ENCODE results near the gene PLCG2.

The PLCG2 gene

GRCh38 chr16:81832801-81833547, 53.9 kb downstream of the PLCG2 start:
- Histone ChIP-seq H3K4me1 (ENCODE audit: control insufficient read depth, insufficient read depth, low read length) (no peaks in the 10 kb centered on the region), H3K27me3 (ENCODE audit: control insufficient read depth, insufficient read depth, low read length) (no peaks in the 10 kb centered on the region), H3K4me3 (ENCODE audit: low read length) (no peak overlapping the region), H3K27ac (ENCODE audit: low read depth, low read length) (no peak overlapping the region), H3K9ac (ENCODE audit: low read length) (no peak overlapping the region), H3K36me3 (ENCODE audit: control insufficient read depth, insufficient read depth, low read length) (no peaks in the 10 kb centered on the region)

GRCh38 chr16:81833751-81834150, 54.7 kb downstream of the PLCG2 start:
- H3K4me3 ChIP-seq (ENCODE audit: low read length), result no peak overlapping the region
- H3K27ac ChIP-seq (ENCODE audit: low read depth, low read length), result no peak overlapping the region
- H3K9ac ChIP-seq (ENCODE audit: low read length), result no peak overlapping the region
- H3K27me3 ChIP-seq (ENCODE audit: control insufficient read depth, insufficient read depth, low read length), result no peaks in the 10 kb centered on the region
- no peaks in the 10 kb centered on the region for H3K4me1 ChIP-seq (ENCODE audit: control insufficient read depth, insufficient read depth, low read length)
- H3K36me3 ChIP-seq (ENCODE audit: control insufficient read depth, insufficient read depth, low read length), result no peaks in the 10 kb centered on the region

- Histone ChIP-seq H3K27ac (ENCODE audit: low read depth, low read length) (no peak overlapping the region), H3K36me3 (ENCODE audit: control insufficient read depth, insufficient read depth, low read length) (no peaks in the 10 kb centered on the region), H3K27me3 (ENCODE audit: control insufficient read depth, insufficient read depth, low read length) (no peaks in the 10 kb centered on the region), H3K9ac (ENCODE audit: low read length) (no peak overlapping the region), H3K4me1 (ENCODE audit: control insufficient read depth, insufficient read depth, low read length) (no peaks in the 10 kb centered on the region), H3K4me3 (ENCODE audit: low read length) (no peak overlapping the region)
Measured at GRCh38 chr16:81834868-81835267, 55.8 kb downstream of the PLCG2 start.

- Histone ChIP-seq H3K27ac (ENCODE audit: low read depth, low read length) (no peak overlapping the region), H3K4me1 (ENCODE audit: control insufficient read depth, insufficient read depth, low read length) (no peaks in the 10 kb centered on the region), H3K27me3 (ENCODE audit: control insufficient read depth, insufficient read depth, low read length) (no peaks in the 10 kb centered on the region), H3K4me3 (ENCODE audit: low read length) (no peak overlapping the region), H3K36me3 (ENCODE audit: control insufficient read depth, insufficient read depth, low read length) (no peaks in the 10 kb centered on the region), H3K9ac (ENCODE audit: low read length) (no peak overlapping the region)
Measured at GRCh38 chr16:81836279-81837054, 57.4 kb downstream of the PLCG2 start.

GRCh38 chr16:81837312-81837751, 58.2 kb downstream of the PLCG2 start:
- no peaks in the 10 kb centered on the region for H3K27me3 ChIP-seq (ENCODE audit: control insufficient read depth, insufficient read depth, low read length)
- no peak overlapping the region for H3K9ac ChIP-seq (ENCODE audit: low read length)
- no peak overlapping the region for H3K4me3 ChIP-seq (ENCODE audit: low read length)
- no peaks in the 10 kb centered on the region for H3K36me3 ChIP-seq (ENCODE audit: control insufficient read depth, insufficient read depth, low read length)
- H3K4me1 ChIP-seq (ENCODE audit: control insufficient read depth, insufficient read depth, low read length), result no peaks in the 10 kb centered on the region
- H3K27ac ChIP-seq (ENCODE audit: low read depth, low read length), result no peak overlapping the region

- Histone ChIP-seq H3K27ac (ENCODE audit: low read depth, low read length) (no peak overlapping the region), H3K9ac (ENCODE audit: low read length) (no peak overlapping the region), H3K36me3 (ENCODE audit: control insufficient read depth, insufficient read depth, low read length) (no peaks in the 10 kb centered on the region), H3K4me3 (ENCODE audit: low read length) (no peak overlapping the region), H3K4me1 (ENCODE audit: control insufficient read depth, insufficient read depth, low read length) (no peaks in the 10 kb centered on the region), H3K27me3 (ENCODE audit: control insufficient read depth, insufficient read depth, low read length) (no peaks in the 10 kb centered on the region)
Measured at GRCh38 chr16:81838794-81839193, 59.7 kb downstream of the PLCG2 start.

- H3K9ac ChIP-seq (ENCODE audit: low read length), result no peak overlapping the region
Measured at GRCh38 chr16:81841722-81842121, 62.6 kb downstream of the PLCG2 start.

GRCh38 chr16:81842564-81843242, 63.6 kb downstream of the PLCG2 start:
- no peak overlapping the region for H3K4me3 ChIP-seq (ENCODE audit: low read length)
- H3K4me1 ChIP-seq (ENCODE audit: control insufficient read depth, insufficient read depth, low read length), result no peaks in the 10 kb centered on the region
- H3K27ac ChIP-seq (ENCODE audit: low read depth, low read length), result no peak overlapping the region
- H3K27me3 ChIP-seq (ENCODE audit: control insufficient read depth, insufficient read depth, low read length), result no peaks in the 10 kb centered on the region
- H3K36me3 ChIP-seq (ENCODE audit: control insufficient read depth, insufficient read depth, low read length), result no peaks in the 10 kb centered on the region
- no peak overlapping the region for H3K9ac ChIP-seq (ENCODE audit: low read length)

More at GRCh38 chr16:81841722-81842121, 62.6 kb downstream of the PLCG2 start:
- Histone ChIP-seq H3K27ac (ENCODE audit: low read depth, low read length) (no peak overlapping the region), H3K4me1 (ENCODE audit: control insufficient read depth, insufficient read depth, low read length) (no peaks in the 10 kb centered on the region), H3K27me3 (ENCODE audit: control insufficient read depth, insufficient read depth, low read length) (no peaks in the 10 kb centered on the region), H3K36me3 (ENCODE audit: control insufficient read depth, insufficient read depth, low read length) (no peaks in the 10 kb centered on the region), H3K4me3 (ENCODE audit: low read length) (no peak overlapping the region)

GRCh38 chr16:81843243-81843582, 64.1 kb downstream of the PLCG2 start:
- H3K36me3 ChIP-seq (ENCODE audit: control insufficient read depth, insufficient read depth, low read length), result no peaks in the 10 kb centered on the region
- H3K27me3 ChIP-seq (ENCODE audit: control insufficient read depth, insufficient read depth, low read length), result no peaks in the 10 kb centered on the region
- no peak overlapping the region for H3K4me3 ChIP-seq (ENCODE audit: low read length)

GRCh38 chr16:81843683-81844082, 64.6 kb downstream of the PLCG2 start:
- no peaks in the 10 kb centered on the region for H3K4me1 ChIP-seq (ENCODE audit: control insufficient read depth, insufficient read depth, low read length)
- H3K27ac ChIP-seq (ENCODE audit: low read depth, low read length), result no peak overlapping the region
- H3K9ac ChIP-seq (ENCODE audit: low read length), result no peak overlapping the region
- H3K4me3 ChIP-seq (ENCODE audit: low read length), result no peak overlapping the region
- no peaks in the 10 kb centered on the region for H3K27me3 ChIP-seq (ENCODE audit: control insufficient read depth, insufficient read depth, low read length)
- H3K36me3 ChIP-seq (ENCODE audit: control insufficient read depth, insufficient read depth, low read length), result no peaks in the 10 kb centered on the region

More at GRCh38 chr16:81843243-81843582, 64.1 kb downstream of the PLCG2 start:
- H3K9ac ChIP-seq (ENCODE audit: low read length), result no peak overlapping the region
- no peaks in the 10 kb centered on the region for H3K4me1 ChIP-seq (ENCODE audit: control insufficient read depth, insufficient read depth, low read length)
- H3K27ac ChIP-seq (ENCODE audit: low read depth, low read length), result no peak overlapping the region

- no peak overlapping the region for H3K27ac ChIP-seq (ENCODE audit: low read depth, low read length)
- no peaks in the 10 kb centered on the region for H3K27me3 ChIP-seq (ENCODE audit: control insufficient read depth, insufficient read depth, low read length)
- H3K4me1 ChIP-seq (ENCODE audit: control insufficient read depth, insufficient read depth, low read length), result no peaks in the 10 kb centered on the region
- no peaks in the 10 kb centered on the region for H3K36me3 ChIP-seq (ENCODE audit: control insufficient read depth, insufficient read depth, low read length)
- no peak overlapping the region for H3K9ac ChIP-seq (ENCODE audit: low read length)
- no peak overlapping the region for H3K4me3 ChIP-seq (ENCODE audit: low read length)
Measured at GRCh38 chr16:81846105-81846504, 67.0 kb downstream of the PLCG2 start.

- H3K4me1 ChIP-seq (ENCODE audit: control insufficient read depth, insufficient read depth, low read length), result no peaks in the 10 kb centered on the region
- H3K27ac ChIP-seq (ENCODE audit: low read depth, low read length), result no peak overlapping the region
- H3K36me3 ChIP-seq (ENCODE audit: control insufficient read depth, insufficient read depth, low read length), result no peaks in the 10 kb centered on the region
- no peak overlapping the region for H3K9ac ChIP-seq (ENCODE audit: low read length)
- no peaks in the 10 kb centered on the region for H3K27me3 ChIP-seq (ENCODE audit: control insufficient read depth, insufficient read depth, low read length)
- no peak overlapping the region for H3K4me3 ChIP-seq (ENCODE audit: low read length)
Measured at GRCh38 chr16:81848306-81848853, 69.3 kb downstream of the PLCG2 start.
